ENCODE results near the gene TTLL10. TPM values are rescaled to one million over a fixed set of nuclear protein-coding genes. Genes with fewer than 3 reads are reported as not detected.

TTLL10 gene
- total RNA-seq, 1 donor from 2014 or later, result 0.10 TPM

DNA sequence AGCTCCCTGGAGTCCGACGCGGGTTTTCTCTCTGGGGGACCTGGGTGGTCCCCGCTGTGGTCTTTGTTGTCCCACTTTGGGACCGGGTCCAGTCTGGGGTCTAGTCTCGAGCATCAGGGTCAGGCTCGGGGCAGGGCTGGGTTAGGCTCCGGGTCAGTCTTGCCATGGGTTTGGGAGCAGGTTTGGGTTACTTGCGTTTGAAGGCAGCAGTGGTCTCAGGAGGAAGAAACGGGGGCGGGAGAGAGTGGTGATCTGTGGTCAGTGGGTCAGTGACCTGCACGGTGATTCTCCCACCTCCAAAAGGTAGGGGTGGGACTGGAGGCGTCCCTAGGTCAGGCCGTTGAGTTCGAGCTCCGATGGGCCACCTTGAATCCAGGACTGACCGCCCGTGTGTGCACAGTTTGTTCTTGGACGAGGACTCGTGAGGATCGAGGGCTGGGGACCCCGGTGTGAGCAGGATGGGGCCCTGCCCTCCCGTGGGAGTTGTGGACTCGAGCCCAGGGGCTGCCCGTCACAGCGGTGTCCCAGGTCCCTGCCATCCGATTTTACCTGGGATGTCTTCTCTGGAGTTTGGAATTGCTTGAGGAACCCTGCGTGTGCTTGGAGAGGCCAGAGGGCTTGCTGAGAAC, 60.6 kb downstream of the TTLL10 start:
- peaks cover 23% of the 10 kb centered on the region for H3K36me3 Mint-ChIP-seq (ENCODE audit: low read depth)
- peak overlapping the region; percentile 87 for H3K4me3 Mint-ChIP-seq
- H3K9me3 Mint-ChIP-seq, result no peaks in the 10 kb centered on the region
- intact Hi-C loops (cut with micrococcal nuclease), result loop anchor here (5.0 kb wide), 3 partner anchors 38 to 202 kb away; partner anchors contain the start of gene UBE2J2
- DNase-seq (ENCODE audit: low spot score), result no peak
- no peaks in the 10 kb centered on the region for H3K27me3 Mint-ChIP-seq (ENCODE audit: insufficient read depth)
- H3K27ac Mint-ChIP-seq, result peak overlapping the region; percentile 91
- H3K4me1 Mint-ChIP-seq (ENCODE audit: low read depth), result peaks cover 26% of the 10 kb centered on the region

GRCh38 chr1:1235016-1235744, 61.5 kb downstream of the TTLL10 start:
- DNase-seq (ENCODE audit: low spot score), result no peak
- Mint-ChIP-seq H3K9me3 (no peaks in the 10 kb centered on the region), H3K27ac (no peak overlapping the region), H3K27me3 (ENCODE audit: insufficient read depth) (no peaks in the 10 kb centered on the region), H3K4me1 (ENCODE audit: low read depth) (peaks cover 19% of the 10 kb centered on the region), H3K36me3 (ENCODE audit: low read depth) (peaks cover 17% of the 10 kb centered on the region), H3K4me3 (peak overlapping the region; percentile 11)
- intact Hi-C loops (cut with micrococcal nuclease), result no loop called here

GRCh38 chr1:1236176-1236763, 62.6 kb downstream of the TTLL10 start:
- DNase-seq (ENCODE audit: low spot score), result no peak
- no peak overlapping the region for H3K27ac Mint-ChIP-seq
- no peaks in the 10 kb centered on the region for H3K9me3 Mint-ChIP-seq
- H3K27me3 Mint-ChIP-seq (ENCODE audit: insufficient read depth), result no peaks in the 10 kb centered on the region
- no peak overlapping the region for H3K4me3 Mint-ChIP-seq
- intact Hi-C loops (cut with micrococcal nuclease), result no loop called here
- peaks cover 13% of the 10 kb centered on the region for H3K4me1 Mint-ChIP-seq (ENCODE audit: low read depth)
- peaks cover 11% of the 10 kb centered on the region for H3K36me3 Mint-ChIP-seq (ENCODE audit: low read depth)

DNA sequence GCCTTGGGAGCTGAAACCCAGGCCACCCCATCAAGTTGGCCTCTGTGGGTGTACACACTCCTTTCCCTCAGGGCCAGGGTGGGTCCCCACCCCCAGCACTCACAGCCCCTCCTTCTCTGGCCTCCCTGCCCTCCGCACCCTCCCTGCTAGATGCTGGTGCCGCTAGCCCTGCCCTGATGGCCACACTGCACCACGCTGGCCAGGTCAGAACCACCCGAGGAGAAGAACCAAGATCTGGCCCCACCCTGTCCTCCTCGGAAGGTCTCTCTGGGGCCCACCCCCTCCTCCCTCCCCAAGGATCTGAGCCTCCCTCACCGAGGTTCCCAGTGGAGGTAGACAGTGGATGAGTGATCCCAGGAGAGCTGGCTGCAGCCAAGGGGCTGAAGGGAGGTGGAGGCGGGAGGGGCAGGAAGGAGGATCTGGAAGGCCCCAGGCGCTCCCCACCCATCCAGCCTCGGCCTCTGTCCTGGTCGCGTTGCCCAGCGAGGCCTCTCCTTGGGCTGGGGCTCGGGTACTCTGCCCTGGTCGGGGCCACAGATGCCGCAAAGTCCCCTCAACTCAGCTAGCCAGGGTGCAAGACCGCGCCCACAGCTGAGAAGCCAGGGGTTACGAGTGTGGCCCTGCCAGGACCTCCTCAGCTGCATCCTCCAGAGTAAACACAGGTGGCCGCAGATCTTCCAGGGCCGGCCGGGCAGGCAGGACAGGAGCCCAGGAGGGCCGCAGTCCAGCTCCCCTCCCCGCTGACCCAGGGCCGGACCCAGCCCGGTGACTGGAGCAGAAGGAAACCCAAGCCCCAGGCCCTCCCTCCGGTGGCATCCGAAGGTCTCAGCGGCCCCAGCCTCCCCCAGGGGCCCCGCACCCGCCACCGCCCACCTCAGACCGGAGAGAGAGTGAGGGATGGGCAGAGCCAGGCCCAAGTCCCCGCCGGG, 63.5 kb downstream of the TTLL10 start:
- intact Hi-C loops (cut with micrococcal nuclease), result no loop called here
- Mint-ChIP-seq H3K27ac (no peak overlapping the region), H3K27me3 (ENCODE audit: insufficient read depth) (no peaks in the 10 kb centered on the region), H3K4me3 (no peak overlapping the region), H3K36me3 (ENCODE audit: low read depth) (peaks cover 11% of the 10 kb centered on the region), H3K4me1 (ENCODE audit: low read depth) (peaks cover 13% of the 10 kb centered on the region), H3K9me3 (no peaks in the 10 kb centered on the region)
- DNase-seq (ENCODE audit: low spot score), result no peak

DNA sequence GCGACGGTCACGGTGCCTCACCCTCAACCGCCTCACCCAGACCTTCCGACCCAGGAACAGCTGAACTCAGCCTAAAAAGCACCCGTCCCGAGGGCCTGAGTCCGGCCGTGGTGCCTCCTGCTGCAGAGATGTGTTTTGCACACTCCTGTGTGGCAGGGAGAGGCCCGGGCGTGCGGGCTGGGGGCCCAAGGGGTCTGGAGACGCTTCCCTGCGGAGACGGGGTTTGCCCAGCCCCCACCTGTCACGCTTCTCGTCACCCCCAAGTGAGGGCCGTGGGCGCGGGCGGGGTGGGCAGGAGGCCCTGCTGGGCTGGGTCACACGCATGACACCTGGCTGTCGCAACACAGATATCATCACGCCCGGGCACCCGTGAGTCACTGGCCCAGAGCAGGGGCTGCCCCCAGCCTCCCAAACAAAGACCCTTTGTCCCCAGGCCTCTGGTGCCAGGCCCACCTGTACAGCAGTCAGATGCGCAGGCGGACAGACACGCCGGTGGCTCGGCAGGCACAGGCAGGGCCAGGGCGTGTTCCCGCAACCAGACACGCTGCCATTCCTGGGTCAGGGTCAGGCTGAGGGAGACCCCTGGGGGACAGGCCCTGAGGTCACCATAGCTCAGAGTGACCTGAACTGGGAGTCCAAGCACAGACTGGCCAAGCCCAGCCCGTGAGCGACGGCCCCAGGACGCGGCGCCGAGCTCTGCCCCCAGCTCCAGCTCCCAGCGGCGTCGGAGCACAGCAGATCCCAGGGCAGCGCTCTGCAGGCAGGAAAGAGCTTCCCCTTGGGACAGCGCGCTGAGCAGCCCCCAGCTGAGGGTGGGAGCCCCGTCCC, 64.4 kb downstream of the TTLL10 start:
- Mint-ChIP-seq H3K4me3 (no peak overlapping the region), H3K27me3 (ENCODE audit: insufficient read depth) (no peaks in the 10 kb centered on the region), H3K36me3 (ENCODE audit: low read depth) (peaks cover 11% of the 10 kb centered on the region), H3K4me1 (ENCODE audit: low read depth) (peaks cover 13% of the 10 kb centered on the region), H3K9me3 (no peaks in the 10 kb centered on the region), H3K27ac (no peak overlapping the region)
- no peak for DNase-seq (ENCODE audit: low spot score)
- intact Hi-C loops (cut with micrococcal nuclease), result no loop called here

- peaks cover 7% of the 10 kb centered on the region for H3K36me3 Mint-ChIP-seq (ENCODE audit: low read depth)
- no peaks in the 10 kb centered on the region for H3K27me3 Mint-ChIP-seq (ENCODE audit: insufficient read depth)
- H3K27ac Mint-ChIP-seq, result no peak overlapping the region
- DNase-seq (ENCODE audit: low spot score), result no peak
- peaks cover 9% of the 10 kb centered on the region for H3K4me1 Mint-ChIP-seq (ENCODE audit: low read depth)
- H3K4me3 Mint-ChIP-seq, result no peak overlapping the region
- intact Hi-C loops (cut with micrococcal nuclease), result no loop called here
- no peaks in the 10 kb centered on the region for H3K9me3 Mint-ChIP-seq
Observed at GRCh38 chr1:1238702-1239178, 65.1 kb downstream of the TTLL10 start.

GRCh38 chr1:1239227-1239613, 65.5 kb downstream of the TTLL10 start:
- Mint-ChIP-seq H3K27ac (no peak overlapping the region), H3K27me3 (ENCODE audit: insufficient read depth) (no peaks in the 10 kb centered on the region), H3K4me1 (ENCODE audit: low read depth) (peaks cover 4% of the 10 kb centered on the region), H3K9me3 (no peaks in the 10 kb centered on the region), H3K36me3 (ENCODE audit: low read depth) (peaks cover 2% of the 10 kb centered on the region), H3K4me3 (no peak overlapping the region)
- DNase-seq (ENCODE audit: low spot score), result no peak
- intact Hi-C loops (cut with micrococcal nuclease), result no loop called here

DNA sequence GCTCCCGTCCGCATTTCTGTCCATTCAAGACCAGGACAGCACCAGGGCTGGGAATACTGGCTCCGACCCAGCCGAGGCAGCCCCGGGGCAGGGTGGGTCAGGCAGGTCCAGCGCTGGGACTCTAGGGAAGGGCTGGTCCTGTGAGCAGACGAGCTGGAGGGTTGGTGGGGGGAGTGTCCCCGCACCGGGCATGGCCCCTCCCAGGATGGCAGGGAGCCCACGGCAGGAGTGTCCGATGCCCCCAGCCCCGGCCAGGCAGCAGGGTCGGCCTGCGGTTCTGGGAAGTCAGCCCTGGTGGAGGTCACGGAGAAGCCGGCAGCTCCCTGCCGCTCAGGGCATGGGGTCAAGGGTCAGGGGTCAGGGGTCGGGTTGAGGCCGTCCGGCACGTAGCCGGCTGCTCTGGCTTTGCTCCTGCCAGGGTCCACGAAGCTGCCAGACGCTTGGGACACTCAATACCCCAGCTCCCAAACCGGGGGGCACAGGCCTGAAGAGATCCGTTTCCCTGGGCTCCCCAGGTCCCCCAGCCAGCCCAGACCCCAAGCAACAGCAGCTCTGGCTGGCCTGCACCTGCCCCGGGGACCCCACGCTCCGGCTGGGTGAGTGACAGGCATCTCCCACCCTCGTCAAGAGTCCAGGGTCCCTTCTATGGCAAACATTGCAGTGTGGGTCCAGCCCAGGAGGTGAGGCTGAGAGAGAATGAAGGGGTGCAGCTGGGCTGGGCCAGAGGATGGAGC, 66.1 kb downstream of the TTLL10 start:
- no peak for DNase-seq (ENCODE audit: low spot score)
- Mint-ChIP-seq H3K4me3 (no peak overlapping the region), H3K27me3 (ENCODE audit: insufficient read depth) (no peaks in the 10 kb centered on the region), H3K4me1 (ENCODE audit: low read depth) (no peaks in the 10 kb centered on the region), H3K36me3 (ENCODE audit: low read depth) (no peaks in the 10 kb centered on the region), H3K9me3 (no peaks in the 10 kb centered on the region), H3K27ac (no peak overlapping the region)
- intact Hi-C loops (cut with micrococcal nuclease), result no loop called here

DNA sequence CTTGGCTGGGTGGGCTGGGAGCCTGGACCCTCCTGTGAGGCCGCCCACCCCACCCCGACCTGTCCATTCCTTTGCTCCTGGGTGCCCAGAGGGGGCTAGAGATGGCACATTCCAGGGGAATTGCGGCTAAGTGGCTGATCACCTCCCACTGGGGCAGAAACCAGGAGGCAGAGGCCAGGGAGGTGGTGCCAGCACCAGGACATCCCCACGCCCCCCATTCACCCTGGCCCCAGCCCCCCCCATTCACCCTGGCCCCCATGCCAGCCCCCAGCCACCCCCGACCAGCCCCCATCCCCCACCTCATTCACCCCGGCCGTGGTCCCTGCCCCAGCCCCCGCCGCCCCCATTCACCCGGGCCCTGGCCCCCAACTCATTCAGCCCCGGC, 66.7 kb downstream of the TTLL10 start:
- intact Hi-C loops (cut with micrococcal nuclease), result no loop called here
- Mint-ChIP-seq H3K4me1 (ENCODE audit: low read depth) (no peaks in the 10 kb centered on the region), H3K27ac (no peak overlapping the region), H3K4me3 (no peak overlapping the region), H3K27me3 (ENCODE audit: insufficient read depth) (no peaks in the 10 kb centered on the region), H3K9me3 (no peaks in the 10 kb centered on the region), H3K36me3 (ENCODE audit: low read depth) (no peaks in the 10 kb centered on the region)
- no peak for DNase-seq (ENCODE audit: low spot score)

DNA sequence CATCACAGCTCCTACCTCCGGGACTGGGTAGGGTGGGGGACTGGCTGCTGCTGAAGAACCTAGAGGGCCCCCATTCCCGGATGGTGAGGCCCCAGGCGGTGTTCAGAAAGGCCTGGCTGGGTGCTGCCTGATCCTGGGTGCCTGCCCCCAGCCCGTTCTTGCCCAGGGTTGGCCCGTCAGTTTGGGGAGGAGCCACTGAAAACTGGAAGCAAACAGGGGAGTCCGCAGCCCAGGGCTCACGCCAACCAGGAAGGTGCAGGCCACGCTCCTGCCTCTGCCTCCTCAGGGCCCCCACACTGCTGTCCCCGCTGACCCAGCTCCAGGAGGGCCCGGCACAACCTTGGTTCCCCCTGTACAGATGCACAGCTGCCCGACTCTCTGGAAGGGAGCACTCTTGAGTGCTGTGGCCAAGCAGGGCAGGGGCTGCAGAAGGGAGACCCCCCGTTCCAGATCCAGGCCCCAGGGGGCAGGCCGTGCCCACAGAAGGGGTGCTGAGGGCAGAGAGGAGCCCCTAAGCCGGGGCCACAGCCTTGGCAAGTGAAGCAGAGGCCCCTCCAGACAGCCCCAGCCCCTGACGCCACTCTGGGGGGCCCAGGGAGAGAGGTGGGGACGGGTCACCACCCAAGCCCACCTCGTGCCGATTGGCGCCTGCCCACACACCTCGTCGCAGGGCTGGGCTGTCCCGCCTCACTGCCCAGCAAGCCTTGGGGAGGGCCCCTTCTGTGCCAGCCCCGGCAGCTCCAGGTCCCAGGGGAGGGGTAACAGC, 67.3 kb downstream of the TTLL10 start:
- DNase-seq (ENCODE audit: low spot score), result no peak
- no peak overlapping the region for H3K27ac Mint-ChIP-seq
- H3K36me3 Mint-ChIP-seq (ENCODE audit: low read depth), result no peaks in the 10 kb centered on the region
- intact Hi-C loops (cut with micrococcal nuclease), result no loop called here
- no peaks in the 10 kb centered on the region for H3K4me1 Mint-ChIP-seq (ENCODE audit: low read depth)
- H3K27me3 Mint-ChIP-seq (ENCODE audit: insufficient read depth), result no peaks in the 10 kb centered on the region
- H3K4me3 Mint-ChIP-seq, result no peak overlapping the region
- no peaks in the 10 kb centered on the region for H3K9me3 Mint-ChIP-seq

DNA sequence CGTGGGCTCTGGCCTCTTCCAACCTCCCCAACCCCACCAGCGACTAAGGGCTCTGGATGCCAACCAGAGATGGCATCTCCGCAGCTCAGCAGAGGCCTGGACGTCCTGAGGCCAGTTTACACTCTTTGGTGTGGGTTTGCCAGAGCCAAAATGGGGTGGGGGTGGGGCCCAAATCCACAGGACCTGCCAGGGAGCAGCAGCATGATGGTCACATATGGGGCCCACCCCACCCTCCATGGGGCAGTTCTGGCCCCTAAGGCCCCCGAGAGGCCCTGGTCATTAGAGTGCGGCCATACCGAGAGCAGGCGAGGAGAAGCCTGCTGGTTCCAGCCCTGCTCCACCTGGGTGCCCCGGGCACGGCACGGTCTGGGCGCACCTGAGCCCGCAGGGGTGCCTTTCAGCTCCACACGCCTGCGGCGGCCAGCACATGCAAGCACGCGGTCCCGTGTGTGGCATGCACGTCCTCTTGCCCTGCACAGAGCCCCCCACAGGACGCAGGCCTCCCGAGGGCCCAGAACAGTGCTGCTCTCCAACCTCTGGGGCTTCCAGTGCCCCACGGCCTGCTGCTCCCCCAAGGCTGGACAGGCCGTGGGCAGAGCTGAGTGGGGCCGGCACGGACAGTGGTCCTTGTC, 68.0 kb downstream of the TTLL10 start:
- DNase-seq (ENCODE audit: low spot score), result no peak
- Mint-ChIP-seq H3K4me3 (no peak overlapping the region), H3K36me3 (ENCODE audit: low read depth) (no peaks in the 10 kb centered on the region), H3K4me1 (ENCODE audit: low read depth) (no peaks in the 10 kb centered on the region), H3K9me3 (no peaks in the 10 kb centered on the region), H3K27ac (no peak overlapping the region), H3K27me3 (ENCODE audit: insufficient read depth) (no peaks in the 10 kb centered on the region)
- intact Hi-C loops (cut with micrococcal nuclease), result no loop called here
